WTC11 (cell line): Measurements from ENCODE around the gene ZNF451. TPM values are rescaled to one million over a fixed set of nuclear protein-coding genes. Genes with fewer than 3 reads are reported as not detected.
"Not testable (repeated sequence)": the region's sequence is repeated elsewhere in the genome, so short reads cannot be mapped to it uniquely, and the experiment has no call there.

Source experiments
- ATAC-seq: fragments of 200-7000 bp; cut with Tn5 transposase; 2 replicates; pipeline ENCODE4 v1.10.0; 2021; ENCODE audit warnings: mild to moderate bottlenecking, moderate library complexity
- CTCF ChIA-PET: fragments of 300-600 bp; sonication (Branson Sonifier 250); formaldehyde crosslinking; loops from one replicate; lab custom pipeline; 2021; ENCODE audit warnings: antibody characterized with exemption; lab: Charles Lee
- POLR2A ChIA-PET: fragments of 350-600 bp; sonication (Branson Sonifier 250); formaldehyde crosslinking; loops from one replicate; lab custom pipeline; 2021; ENCODE audit warnings: antibody characterized with exemption; lab: Charles Lee
- DNase-seq: peaks from one replicate; pipeline ENCODE4 v3.0.0; 2021; ENCODE audit warnings: low spot score
- H3K27ac Mint-ChIP-seq: 2 replicates; pipeline ENCODE4 v1.8.0; 2021; ENCODE audit warnings: mixed read lengths
- H3K27me3 Mint-ChIP-seq: 2 replicates; pipeline ENCODE4 v1.8.0; 2021; ENCODE audit warnings: low read depth, mild to moderate bottlenecking, moderate library complexity, mixed read lengths
- H3K36me3 Mint-ChIP-seq: 2 replicates; pipeline ENCODE4 v1.8.0; 2021; ENCODE audit warnings: mixed read lengths
- H3K4me1 Mint-ChIP-seq: 2 replicates; pipeline ENCODE4 v1.8.0; 2022; ENCODE audit warnings: mixed read lengths
- H3K4me3 Mint-ChIP-seq: 2 replicates; pipeline ENCODE4 v1.8.0; 2021; ENCODE audit warnings: mild to moderate bottlenecking, moderate library complexity, mixed read lengths
- H3K9me3 Mint-ChIP-seq: 2 replicates; pipeline ENCODE4 v1.8.0; 2021; ENCODE audit warnings: mixed read lengths
- ELF4 ChIP-seq: sonication (generic); formaldehyde crosslinking; IDR thresholded peaks from 2 replicates; pipeline ENCODE4 v1.8.1; 2022; ENCODE audit warnings: low read depth, mild to moderate bottlenecking, moderate library complexity, missing genetic modification reagents
- HMGA2 ChIP-seq: fragments of 250-450 bp; sonication (Bioruptor Pico); IDR thresholded peaks from 2 replicates; pipeline ENCODE4 v1.4.0; 2021; ENCODE audit warnings: mild to moderate bottlenecking, moderate library complexity
- MXD4 ChIP-seq: fragments of 250-450 bp; sonication (Bioruptor Pico); IDR thresholded peaks from 2 replicates; pipeline ENCODE4 v1.8.0; 2021; ENCODE audit warnings: mild to moderate bottlenecking, moderate library complexity, borderline replicate concordance
- NFATC4 ChIP-seq: fragments of 250-450 bp; sonication (Bioruptor Pico); IDR thresholded peaks from 2 replicates; pipeline ENCODE4 v1.9.0; 2021; ENCODE audit warnings: mild to moderate bottlenecking
- SMAD4 ChIP-seq: sonication (generic); formaldehyde crosslinking; IDR thresholded peaks from 2 replicates; pipeline ENCODE4 v1.8.0; 2022; ENCODE audit warnings: mild to moderate bottlenecking, missing genetic modification reagents
- SOX15 ChIP-seq: fragments of 250-450 bp; sonication (Bioruptor Pico); IDR thresholded peaks from 2 replicates; pipeline ENCODE4 v1.9.0; 2021; ENCODE audit warnings: mild to moderate bottlenecking
- SP1 ChIP-seq: sonication (generic); formaldehyde crosslinking; conservative IDR thresholded peaks from 2 replicates; pipeline ENCODE4 v1.8.1; 2022; ENCODE audit warnings: missing genetic modification reagents
- TCF7 ChIP-seq: sonication (generic); formaldehyde crosslinking; IDR thresholded peaks from 2 replicates; pipeline ENCODE4 v1.8.0; 2022; ENCODE audit warnings: mild to moderate bottlenecking, low read depth, missing genetic modification reagents, moderate library complexity
- ZNF396 ChIP-seq: fragments of 250-450 bp; sonication (Bioruptor Pico); IDR thresholded peaks from 2 replicates; pipeline ENCODE4 v1.8.0; 2021; ENCODE audit warnings: mild to moderate bottlenecking, moderate library complexity, borderline replicate concordance
- total RNA-seq: library from RNA; stranded (reverse); gene quantifications from 3 replicates; pipeline ENCODE4 v1.2.3, GENCODE V29; 2021
- TF ChIP-seq, protein P1 (sequence below): sonication (generic); formaldehyde crosslinking; IDR thresholded peaks from 2 replicates; pipeline ENCODE4 v1.8.0; 2023; ENCODE audit warnings: missing genetic modification reagents, mild to moderate bottlenecking, borderline replicate concordance
- TF ChIP-seq, protein P2 (sequence below): fragments of 250-450 bp; sonication (Bioruptor Pico); IDR thresholded peaks from 2 replicates; pipeline ENCODE4 v1.9.0; 2021; ENCODE audit warnings: mild to moderate bottlenecking, borderline replicate concordance
- TF ChIP-seq, protein P3 (sequence below): sonication (generic); formaldehyde crosslinking; IDR thresholded peaks from 2 replicates; pipeline ENCODE4 v1.8.1; 2023; ENCODE audit warnings: mild to moderate bottlenecking, moderate library complexity, missing genetic modification reagents

Gene ZNF451
- total RNA-seq, 1 experiment from 2014 or later, result 55.4 TPM

DNA sequence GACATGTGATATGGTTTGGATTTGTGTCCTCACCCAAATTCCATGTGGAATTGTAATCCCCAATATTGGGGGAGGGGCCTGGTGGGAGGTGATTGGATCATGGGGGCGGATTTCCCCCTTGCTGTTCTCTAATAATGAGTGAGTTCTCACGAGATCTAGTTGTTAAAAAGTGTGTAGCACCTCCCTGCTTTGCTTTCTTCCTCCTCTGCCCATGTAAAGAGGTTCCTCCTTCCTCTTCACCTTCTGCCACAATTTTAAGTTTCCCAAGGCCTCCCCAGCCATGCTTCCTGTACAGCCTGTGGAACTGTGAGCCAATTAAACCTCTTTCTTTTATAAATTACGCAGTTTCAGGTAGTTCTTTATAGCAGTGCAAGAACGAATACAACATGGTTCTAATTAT lies 2.1 kb upstream of the ZNF451 start (continued):
- TF ChIP-seq SMAD4 (CRISPR knock-in tag), result no peak
- TF ChIP-seq ZNF396 (CRISPR knock-in tag), result no peak
- TF ChIP-seq, protein P1, sequence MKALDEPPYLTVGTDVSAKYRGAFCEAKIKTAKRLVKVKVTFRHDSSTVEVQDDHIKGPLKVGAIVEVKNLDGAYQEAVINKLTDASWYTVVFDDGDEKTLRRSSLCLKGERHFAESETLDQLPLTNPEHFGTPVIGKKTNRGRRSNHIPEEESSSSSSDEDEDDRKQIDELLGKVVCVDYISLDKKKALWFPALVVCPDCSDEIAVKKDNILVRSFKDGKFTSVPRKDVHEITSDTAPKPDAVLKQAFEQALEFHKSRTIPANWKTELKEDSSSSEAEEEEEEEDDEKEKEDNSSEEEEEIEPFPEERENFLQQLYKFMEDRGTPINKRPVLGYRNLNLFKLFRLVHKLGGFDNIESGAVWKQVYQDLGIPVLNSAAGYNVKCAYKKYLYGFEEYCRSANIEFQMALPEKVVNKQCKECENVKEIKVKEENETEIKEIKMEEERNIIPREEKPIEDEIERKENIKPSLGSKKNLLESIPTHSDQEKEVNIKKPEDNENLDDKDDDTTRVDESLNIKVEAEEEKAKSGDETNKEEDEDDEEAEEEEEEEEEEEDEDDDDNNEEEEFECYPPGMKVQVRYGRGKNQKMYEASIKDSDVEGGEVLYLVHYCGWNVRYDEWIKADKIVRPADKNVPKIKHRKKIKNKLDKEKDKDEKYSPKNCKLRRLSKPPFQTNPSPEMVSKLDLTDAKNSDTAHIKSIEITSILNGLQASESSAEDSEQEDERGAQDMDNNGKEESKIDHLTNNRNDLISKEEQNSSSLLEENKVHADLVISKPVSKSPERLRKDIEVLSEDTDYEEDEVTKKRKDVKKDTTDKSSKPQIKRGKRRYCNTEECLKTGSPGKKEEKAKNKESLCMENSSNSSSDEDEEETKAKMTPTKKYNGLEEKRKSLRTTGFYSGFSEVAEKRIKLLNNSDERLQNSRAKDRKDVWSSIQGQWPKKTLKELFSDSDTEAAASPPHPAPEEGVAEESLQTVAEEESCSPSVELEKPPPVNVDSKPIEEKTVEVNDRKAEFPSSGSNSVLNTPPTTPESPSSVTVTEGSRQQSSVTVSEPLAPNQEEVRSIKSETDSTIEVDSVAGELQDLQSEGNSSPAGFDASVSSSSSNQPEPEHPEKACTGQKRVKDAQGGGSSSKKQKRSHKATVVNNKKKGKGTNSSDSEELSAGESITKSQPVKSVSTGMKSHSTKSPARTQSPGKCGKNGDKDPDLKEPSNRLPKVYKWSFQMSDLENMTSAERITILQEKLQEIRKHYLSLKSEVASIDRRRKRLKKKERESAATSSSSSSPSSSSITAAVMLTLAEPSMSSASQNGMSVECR (CRISPR knock-in tag), result no peak
- no peak for TF ChIP-seq MXD4 (CRISPR knock-in tag)
- TF ChIP-seq NFATC4 (CRISPR knock-in tag), result no peak
- no peak for TF ChIP-seq ELF4 (CRISPR knock-in tag)
- TF ChIP-seq TCF7 (CRISPR knock-in tag), result no peak
- TF ChIP-seq, protein P2, sequence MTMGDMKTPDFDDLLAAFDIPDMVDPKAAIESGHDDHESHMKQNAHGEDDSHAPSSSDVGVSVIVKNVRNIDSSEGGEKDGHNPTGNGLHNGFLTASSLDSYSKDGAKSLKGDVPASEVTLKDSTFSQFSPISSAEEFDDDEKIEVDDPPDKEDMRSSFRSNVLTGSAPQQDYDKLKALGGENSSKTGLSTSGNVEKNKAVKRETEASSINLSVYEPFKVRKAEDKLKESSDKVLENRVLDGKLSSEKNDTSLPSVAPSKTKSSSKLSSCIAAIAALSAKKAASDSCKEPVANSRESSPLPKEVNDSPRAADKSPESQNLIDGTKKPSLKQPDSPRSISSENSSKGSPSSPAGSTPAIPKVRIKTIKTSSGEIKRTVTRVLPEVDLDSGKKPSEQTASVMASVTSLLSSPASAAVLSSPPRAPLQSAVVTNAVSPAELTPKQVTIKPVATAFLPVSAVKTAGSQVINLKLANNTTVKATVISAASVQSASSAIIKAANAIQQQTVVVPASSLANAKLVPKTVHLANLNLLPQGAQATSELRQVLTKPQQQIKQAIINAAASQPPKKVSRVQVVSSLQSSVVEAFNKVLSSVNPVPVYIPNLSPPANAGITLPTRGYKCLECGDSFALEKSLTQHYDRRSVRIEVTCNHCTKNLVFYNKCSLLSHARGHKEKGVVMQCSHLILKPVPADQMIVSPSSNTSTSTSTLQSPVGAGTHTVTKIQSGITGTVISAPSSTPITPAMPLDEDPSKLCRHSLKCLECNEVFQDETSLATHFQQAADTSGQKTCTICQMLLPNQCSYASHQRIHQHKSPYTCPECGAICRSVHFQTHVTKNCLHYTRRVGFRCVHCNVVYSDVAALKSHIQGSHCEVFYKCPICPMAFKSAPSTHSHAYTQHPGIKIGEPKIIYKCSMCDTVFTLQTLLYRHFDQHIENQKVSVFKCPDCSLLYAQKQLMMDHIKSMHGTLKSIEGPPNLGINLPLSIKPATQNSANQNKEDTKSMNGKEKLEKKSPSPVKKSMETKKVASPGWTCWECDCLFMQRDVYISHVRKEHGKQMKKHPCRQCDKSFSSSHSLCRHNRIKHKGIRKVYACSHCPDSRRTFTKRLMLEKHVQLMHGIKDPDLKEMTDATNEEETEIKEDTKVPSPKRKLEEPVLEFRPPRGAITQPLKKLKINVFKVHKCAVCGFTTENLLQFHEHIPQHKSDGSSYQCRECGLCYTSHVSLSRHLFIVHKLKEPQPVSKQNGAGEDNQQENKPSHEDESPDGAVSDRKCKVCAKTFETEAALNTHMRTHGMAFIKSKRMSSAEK (CRISPR knock-in tag), result no peak
- no peak for TF ChIP-seq SOX15
- no peak for TF ChIP-seq HMGA2 (CRISPR knock-in tag)
- TF ChIP-seq, all 79 proteins: peak for 0

DNA sequence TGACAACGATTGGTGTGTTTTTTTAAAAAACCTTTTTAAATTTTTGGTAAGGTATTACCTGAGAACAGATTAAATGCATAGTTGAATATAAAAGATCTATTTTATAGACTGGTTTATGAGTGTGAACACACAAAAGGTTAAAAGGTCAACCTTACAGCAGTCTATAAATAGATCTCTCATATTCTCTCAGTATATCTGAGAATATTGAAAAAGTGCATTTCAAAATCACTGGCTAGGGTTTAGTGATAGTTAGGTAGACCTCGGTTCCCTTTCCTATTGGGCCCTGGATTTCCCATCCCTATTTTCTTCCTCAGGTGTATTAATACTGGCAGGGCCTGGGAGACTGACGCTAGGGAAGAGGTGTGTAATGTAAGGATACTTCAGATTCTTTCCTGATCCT lies 723 bp upstream of the ZNF451 start:
- H3K9me3 Mint-ChIP-seq, result no peaks in the 10 kb centered on the region
- H3K4me1 Mint-ChIP-seq, result peaks cover 31% of the 10 kb centered on the region
- peaks cover 9% of the 10 kb centered on the region for H3K27me3 Mint-ChIP-seq
- POLR2A ChIA-PET, result interaction anchor here (0.5 to 1.8 kb wide), 5 partner anchors 10 to 134 kb away, joined by 3 to 7 read pairs (median 3); partner anchors contain the start of genes BEND6 and RAB23
- DNase-seq (no peak), ATAC-seq (peak; percentile 14)
- TF ChIP-seq, protein P3, sequence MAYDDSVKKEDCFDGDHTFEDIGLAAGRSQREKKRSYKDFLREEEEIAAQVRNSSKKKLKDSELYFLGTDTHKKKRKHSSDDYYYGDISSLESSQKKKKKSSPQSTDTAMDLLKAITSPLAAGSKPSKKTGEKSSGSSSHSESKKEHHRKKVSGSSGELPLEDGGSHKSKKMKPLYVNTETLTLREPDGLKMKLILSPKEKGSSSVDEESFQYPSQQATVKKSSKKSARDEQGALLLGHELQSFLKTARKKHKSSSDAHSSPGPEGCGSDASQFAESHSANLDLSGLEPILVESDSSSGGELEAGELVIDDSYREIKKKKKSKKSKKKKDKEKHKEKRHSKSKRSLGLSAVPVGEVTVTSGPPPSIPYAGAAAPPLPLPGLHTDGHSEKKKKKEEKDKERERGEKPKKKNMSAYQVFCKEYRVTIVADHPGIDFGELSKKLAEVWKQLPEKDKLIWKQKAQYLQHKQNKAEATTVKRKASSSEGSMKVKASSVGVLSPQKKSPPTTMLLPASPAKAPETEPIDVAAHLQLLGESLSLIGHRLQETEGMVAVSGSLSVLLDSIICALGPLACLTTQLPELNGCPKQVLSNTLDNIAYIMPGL, result 0 out of 2 replicates have a peak, but pooled peaks have one; percentile 1
- TF ChIP-seq SP1 (CRISPR knock-in tag), result no peak
- CTCF ChIA-PET, result interaction anchor here (0.6 to 1.4 kb wide), 2 partner anchors 134 to 227 kb away, joined by 3 to 4 read pairs; partner anchors contain the start of gene BEND6
- H3K4me3 Mint-ChIP-seq, result peak overlapping the region; percentile 84
- peaks cover 11% of the 10 kb centered on the region for H3K36me3 Mint-ChIP-seq
- H3K27ac Mint-ChIP-seq, result peak overlapping the region; percentile 86

DNA sequence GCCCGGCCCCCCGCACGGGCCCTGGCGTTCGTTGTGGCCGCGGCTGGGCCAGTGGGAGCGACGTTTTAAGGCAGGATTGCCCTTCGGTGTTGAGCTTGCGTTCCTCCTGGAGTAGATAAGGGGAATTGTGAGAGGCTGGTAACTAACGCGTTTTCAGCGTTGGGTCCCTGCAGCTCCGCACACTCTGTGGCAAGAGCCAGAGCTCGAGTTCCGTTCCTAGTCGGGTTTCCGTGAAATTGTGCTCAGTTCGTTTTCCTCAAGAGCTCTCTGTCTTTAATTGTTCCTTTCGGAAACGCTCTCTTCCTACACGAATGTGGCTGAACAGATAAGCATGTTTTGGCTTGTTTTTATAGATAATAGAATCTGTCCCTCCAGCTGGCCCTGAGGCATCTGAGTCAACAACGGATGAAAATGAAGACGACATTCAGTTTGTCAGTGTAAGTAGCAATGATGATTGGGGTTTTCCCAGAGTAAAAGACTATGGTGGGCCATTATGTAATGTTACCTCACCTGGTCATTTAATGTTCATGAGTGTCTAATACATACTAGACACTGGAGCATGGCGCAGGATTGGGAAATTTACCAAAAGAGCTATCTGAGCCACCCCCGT lies 575 bp downstream of the ZNF451 start:
- ATAC-seq, CTCF ChIA-PET, H3K27me3 Mint-ChIP-seq, H3K27ac Mint-ChIP-seq, DNase-seq, H3K9me3 Mint-ChIP-seq: not testable (repeated sequence)
- H3K4me1 Mint-ChIP-seq, result peaks cover 31% of the 10 kb centered on the region
- H3K4me3 Mint-ChIP-seq, result peak overlapping the region; percentile 84
- POLR2A ChIA-PET, result interaction anchor here (1.3 kb wide), 1 partner anchor 131 kb away, joined by 7 read pairs; the partner anchor contains the start of gene RAB23
- H3K36me3 Mint-ChIP-seq, result peaks cover 15% of the 10 kb centered on the region

DNA sequence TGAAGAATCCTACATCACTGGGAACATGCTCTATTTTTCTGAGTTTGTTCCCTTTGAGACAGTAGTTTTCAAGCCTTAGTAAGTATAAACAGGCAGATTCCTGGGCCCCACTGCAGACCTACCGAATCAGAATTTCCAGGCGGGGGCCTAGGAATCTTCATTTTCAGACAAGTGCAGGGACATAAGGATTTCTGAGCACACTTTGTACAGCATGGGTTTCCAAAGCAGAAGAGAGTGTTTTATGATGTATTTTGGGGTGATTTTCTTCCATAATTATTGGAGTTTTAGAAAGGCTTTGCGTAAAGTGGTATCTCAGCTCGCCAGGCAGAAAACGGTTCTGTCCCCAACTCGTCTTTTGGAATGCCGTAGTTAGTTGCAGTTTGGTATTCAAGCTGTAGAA lies 1.4 kb downstream of the ZNF451 start:
- H3K9me3 Mint-ChIP-seq, POLR2A ChIA-PET, H3K27me3 Mint-ChIP-seq, H3K27ac Mint-ChIP-seq, CTCF ChIA-PET, ATAC-seq, DNase-seq: not testable (repeated sequence)
- H3K4me3 Mint-ChIP-seq, result peak overlapping the region; percentile 62
- H3K36me3 Mint-ChIP-seq, result peaks cover 15% of the 10 kb centered on the region
- peaks cover 31% of the 10 kb centered on the region for H3K4me1 Mint-ChIP-seq
